Suppressor macrophage treated with lipopolysaccharide for 1 hour (primary cell): Measurements from ENCODE around the gene CROCC.
"Not testable (repeated sequence)": the region's sequence is repeated elsewhere in the genome, so short reads cannot be mapped to it uniquely, and the experiment has no call there.

ENCODE experiments used
- DNase-seq, 3 donors: peaks; one replicate each; pipeline ENCODE4 v3.0.0-alpha.2; 2020 to 2022

Gene CROCC

GRCh38 chr1:16921391-16922185 lies at the start of gene CROCC:
TSS of gene CROCC (plus strand) at chr1:16921931. CDS start at chr1:16922019, 88 bp downstream.
- DNase-seq, result peak in 1 of 3 donors; percentile 18

GRCh38 chr1:16872152-16873075 lies 49.3 kb upstream of the CROCC start:
- peak in 1 of 3 donors; percentile 13 for DNase-seq

GRCh38 chr1:16873076-16873879 lies 48.5 kb upstream of the CROCC start:
- peak in 1 of 3 donors; percentile 12 for DNase-seq

- not testable (repeated sequence) for DNase-seq
Observed at GRCh38 chr1:16874968-16875765, 46.6 kb upstream of the CROCC start.

- DNase-seq, result not testable (repeated sequence)
Observed at GRCh38 chr1:16881742-16882141, 40.0 kb upstream of the CROCC start.

- DNase-seq, result no peak
Observed at GRCh38 chr1:16882986-16883385, 38.7 kb upstream of the CROCC start.

GRCh38 chr1:16884487-16884886 lies 37.2 kb upstream of the CROCC start:
- not testable (repeated sequence) for DNase-seq

- DNase-seq, result no peak
Observed at GRCh38 chr1:16886860-16887605, 34.7 kb upstream of the CROCC start.

GRCh38 chr1:16888860-16889816 lies 32.6 kb upstream of the CROCC start:
- peak; percentile 77 to 85 (median 81) for DNase-seq

- DNase-seq, result not testable (repeated sequence)
Observed at GRCh38 chr1:16890539-16891021, 31.2 kb upstream of the CROCC start.

- not testable (repeated sequence) for DNase-seq
Observed at GRCh38 chr1:16891057-16891456, 30.7 kb upstream of the CROCC start.

GRCh38 chr1:16892978-16893525 lies 28.7 kb upstream of the CROCC start:
- DNase-seq, result not testable (repeated sequence)

- not testable (repeated sequence) for DNase-seq
Observed at GRCh38 chr1:16893796-16894195, 27.9 kb upstream of the CROCC start.

- not testable (repeated sequence) for DNase-seq
Observed at GRCh38 chr1:16894338-16894737, 27.4 kb upstream of the CROCC start.

- DNase-seq, result not testable (repeated sequence)
Observed at GRCh38 chr1:16895233-16895597, 26.5 kb upstream of the CROCC start.

- peak; percentile 91 to 99 (median 97) for DNase-seq
Observed at GRCh38 chr1:16895598-16896315, 26.0 kb upstream of the CROCC start, which contains the start of gene RNU1-2. TSS of gene RNU1-2 (plus strand) at chr1:16895980.

- DNase-seq, result peak; percentile 87 to 91 (median 87)
Observed at GRCh38 chr1:16896316-16897055, 25.2 kb upstream of the CROCC start.

- DNase-seq, result not testable (repeated sequence)
Observed at GRCh38 chr1:16897653-16898052, 24.1 kb upstream of the CROCC start.
